GM18507 (cell line): ENCODE data around the gene NPHS1.
"Not testable (repeated sequence)": the region's sequence is repeated elsewhere in the genome, so short reads cannot be mapped to it uniquely, and the experiment has no call there.

ENCODE experiments used
- DNase-seq: peaks from one replicate; pipeline ENCODE4 v3.0.0; 2011; ENCODE audit warnings: low read depth; ENCODE audit not compliant: insufficient read length; ENCODE audit errors: extremely low spot score
- FAIRE-seq: peaks from 2 replicates; lab custom pipeline; 2011; peaks lifted over from hg19 to GRCh38; lab: Jason Lieb, UNC

Gene NPHS1

DNA sequence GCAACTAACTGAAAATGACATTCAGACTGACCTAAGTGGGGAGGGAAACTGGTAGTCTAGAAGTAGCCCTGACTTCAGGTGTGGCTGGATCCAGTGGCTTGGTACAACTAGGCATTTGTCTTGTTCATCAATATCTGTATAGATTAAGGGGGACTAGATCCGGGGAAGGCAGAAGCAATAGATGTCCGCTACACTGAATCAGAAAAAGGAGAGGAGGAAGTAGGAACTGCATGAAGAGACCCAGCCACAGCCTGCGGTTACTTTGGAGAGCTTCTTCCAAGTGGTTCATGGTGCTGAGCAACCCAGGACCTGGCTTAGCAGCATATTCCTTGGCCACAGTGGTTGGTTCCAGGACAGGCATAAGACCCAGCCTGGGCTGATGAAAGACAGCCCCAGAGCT is 29.7 kb downstream of the NPHS1 start:
- FAIRE-seq (no peak), DNase-seq (no peak)

GRCh38 chr19:35818445-35818844 is 33.9 kb downstream of the NPHS1 start:
- FAIRE-seq: no peak

GRCh38 chr19:35816846-35817245 is 35.5 kb downstream of the NPHS1 start:
- FAIRE-seq (no peak), DNase-seq (no peak)

More at GRCh38 chr19:35818445-35818844, 33.9 kb downstream of the NPHS1 start:
- DNase-seq: no peak

DNA sequence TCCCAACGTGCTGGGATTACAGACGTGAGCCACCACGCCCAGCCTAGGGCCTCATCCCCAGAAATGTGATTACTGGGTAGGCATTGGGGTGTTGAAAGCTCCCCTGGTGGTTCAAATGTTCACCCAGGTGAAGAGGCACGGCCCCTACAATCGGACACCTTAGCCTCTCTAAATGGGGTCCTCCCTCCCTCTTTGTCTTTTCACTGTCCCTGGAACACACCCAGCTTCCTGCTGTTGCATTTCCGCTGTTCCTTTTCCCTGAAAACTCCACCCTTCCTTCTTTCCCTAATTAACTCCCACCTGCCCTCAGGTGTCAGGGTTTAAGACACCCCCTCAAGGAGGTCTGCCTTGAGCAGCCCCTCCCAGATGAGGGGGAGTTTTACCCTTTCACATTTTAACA is 36.0 kb downstream of the NPHS1 start:
- DNase-seq (no peak), FAIRE-seq (no peak)

DNA sequence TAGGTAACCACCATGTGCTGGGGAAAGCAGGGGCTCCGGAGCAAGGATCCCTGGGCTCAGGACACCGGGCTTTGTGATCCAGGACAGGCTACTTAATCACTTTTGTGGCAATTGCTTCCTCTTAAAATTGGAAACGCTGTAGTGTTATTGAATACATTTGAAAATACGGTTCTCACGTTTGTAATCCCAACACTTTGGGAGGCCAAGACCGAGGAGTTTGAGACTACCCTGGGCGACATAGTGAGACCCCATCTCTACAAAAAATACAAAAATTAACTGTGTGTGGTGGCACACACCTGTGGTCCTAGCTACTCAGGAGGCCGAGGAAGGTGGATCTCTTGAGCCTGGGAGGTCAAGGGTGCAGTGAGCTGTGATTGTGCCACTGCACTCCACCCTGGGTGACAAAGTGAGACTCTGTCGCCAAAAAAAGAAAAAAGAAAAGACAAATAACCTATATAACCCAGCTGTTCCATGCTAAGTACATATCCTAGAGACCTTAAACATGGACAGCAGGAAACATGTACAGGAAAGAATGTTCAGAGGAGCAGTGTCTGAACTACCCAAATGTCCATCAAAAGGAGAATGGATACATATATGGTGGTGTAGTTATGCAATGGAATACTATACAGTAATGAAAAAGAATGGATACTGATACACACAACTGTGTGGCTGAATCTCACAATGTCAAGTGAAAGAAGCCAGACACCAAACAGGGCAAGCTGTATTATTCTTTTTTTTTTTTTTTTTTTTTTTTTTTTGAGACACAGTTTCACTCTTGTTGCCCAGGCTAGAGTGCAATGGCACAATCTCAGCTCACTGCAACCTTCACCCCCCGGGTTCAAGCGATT is 39.0 kb downstream of the NPHS1 start:
- FAIRE-seq: no peak

GRCh38 chr19:35812220-35813042 is 39.9 kb downstream of the NPHS1 start, which contains the start of gene PRODH2:
TSS of gene PRODH2 (minus strand) at chr19:35812845. CDS start at chr19:35812805, 40 bp downstream.
- FAIRE-seq (no peak), DNase-seq (no peak)

More for the DNA sequence above, 39.0 kb downstream of the NPHS1 start:
- no peak for DNase-seq

DNA sequence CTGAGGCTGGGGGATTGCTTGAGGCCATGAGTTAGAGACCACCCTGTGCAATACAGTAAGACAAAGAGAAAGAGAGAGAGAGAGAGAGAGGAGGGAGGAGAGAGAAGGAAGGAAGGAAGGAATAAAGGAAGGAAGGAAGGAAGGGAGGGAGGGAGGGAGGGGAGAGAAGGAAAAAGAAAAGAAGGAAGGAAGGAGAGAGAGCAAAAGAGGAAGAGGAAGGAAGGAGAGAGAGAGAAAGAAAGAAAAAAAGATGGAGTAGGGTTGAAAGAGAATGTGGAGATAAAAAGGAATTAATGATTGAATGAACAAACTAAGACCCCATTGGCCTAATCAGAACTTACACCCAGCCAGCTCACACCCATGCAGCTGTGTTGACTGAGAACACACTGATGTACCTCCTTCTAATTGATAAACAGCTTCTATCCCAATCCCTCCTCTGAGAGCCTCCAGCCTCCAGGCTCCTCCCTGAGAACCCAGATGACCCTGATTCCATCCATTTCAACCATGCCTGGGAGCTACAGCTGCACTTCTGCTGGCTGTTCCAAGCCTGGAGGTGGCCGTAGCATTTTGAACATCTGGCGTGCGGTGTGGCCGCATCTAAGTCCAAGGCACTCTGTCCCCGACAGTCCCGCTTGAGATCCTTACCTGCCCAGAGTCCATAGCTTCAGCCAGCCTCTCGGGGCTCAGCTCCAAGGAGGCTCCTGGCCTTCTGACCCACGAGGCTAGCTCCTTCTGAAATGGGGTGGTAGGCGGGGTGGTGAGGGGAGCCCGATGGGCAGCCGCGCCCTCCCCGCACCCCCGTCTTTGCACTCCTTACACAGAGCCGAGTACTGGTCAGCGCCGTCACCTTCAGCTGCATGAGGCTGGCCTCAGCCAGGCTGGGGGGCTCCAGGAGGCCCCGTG is 40.7 kb downstream of the NPHS1 start:
- FAIRE-seq: no peak
- no peak for DNase-seq

GRCh38 chr19:35807633-35808032 is 44.7 kb downstream of the NPHS1 start:
- no peak for FAIRE-seq
- DNase-seq: no peak

DNA sequence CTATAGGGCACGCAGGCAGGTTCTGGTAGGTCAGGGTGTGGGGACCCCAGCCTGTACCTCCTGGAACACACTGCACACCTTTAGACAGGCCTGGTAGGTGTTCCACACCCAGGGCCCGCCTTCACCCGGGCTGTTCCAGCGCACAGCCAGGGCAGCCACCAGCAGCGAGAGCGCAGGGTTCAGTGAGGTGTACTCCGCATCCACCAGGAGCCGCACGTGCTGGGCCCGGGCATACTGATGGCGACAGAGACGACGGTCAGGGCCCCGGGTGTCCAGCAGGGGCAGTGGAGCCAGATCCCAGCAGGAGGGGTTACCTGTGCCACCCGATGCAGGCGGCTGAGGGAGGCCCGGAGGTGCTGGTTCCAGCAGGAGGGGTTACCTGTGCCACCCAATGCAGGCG is 45.7 kb downstream of the NPHS1 start:
- FAIRE-seq: no peak

DNA sequence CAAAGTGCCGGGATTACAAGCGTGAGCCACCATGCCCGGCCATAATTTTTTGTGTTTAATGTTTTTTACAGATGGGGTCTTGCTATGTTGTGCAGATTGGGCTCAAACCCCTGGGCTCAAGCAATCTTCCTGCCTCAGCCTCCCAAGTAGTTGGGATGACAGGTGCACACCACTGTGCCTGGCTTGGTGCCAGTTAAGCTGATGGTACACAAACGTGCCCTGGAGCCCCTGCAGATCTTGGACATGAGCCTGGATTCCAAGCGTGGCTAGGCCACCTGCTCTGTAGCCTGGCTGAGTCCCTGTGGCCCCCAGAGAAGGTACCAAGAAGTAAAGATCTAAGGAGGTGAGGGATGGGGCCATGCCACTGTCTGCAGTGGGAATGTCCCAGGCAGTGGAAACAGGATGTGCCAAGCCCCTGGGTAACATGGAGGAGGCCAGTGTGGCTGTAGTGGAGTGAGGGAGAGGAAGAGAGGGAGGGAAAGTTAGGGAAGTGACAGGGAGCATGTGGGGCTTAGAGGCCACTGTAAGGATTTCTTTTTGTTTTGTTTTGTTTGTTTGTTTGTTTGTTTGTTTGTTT is 46.7 kb downstream of the NPHS1 start:
- no peak for DNase-seq
- no peak for FAIRE-seq

More for the DNA sequence above, 45.7 kb downstream of the NPHS1 start:
- DNase-seq: no peak

- FAIRE-seq: no peak
- no peak for DNase-seq
Observed at GRCh38 chr19:35801828-35802227, 50.5 kb downstream of the NPHS1 start.

DNA sequence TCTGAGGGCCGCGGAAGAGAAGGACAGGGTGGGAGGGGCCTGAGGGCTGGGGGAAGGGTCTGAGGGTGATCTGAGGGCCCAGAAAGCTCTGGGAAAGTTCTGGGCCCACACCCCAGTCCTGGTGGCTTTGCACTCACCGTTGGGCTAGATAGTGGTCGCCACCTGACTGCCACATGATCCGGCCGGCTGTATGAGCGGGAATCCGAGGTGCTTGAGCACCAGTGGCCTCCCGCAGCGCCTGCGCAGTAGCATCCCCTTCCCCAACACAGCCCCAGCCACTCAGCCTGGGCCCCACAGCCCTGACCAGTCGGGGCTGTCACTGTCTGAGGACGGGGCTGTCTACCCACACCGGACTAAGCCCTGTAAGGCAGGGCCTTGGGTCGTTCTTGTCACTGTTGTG is 54.6 kb downstream of the NPHS1 start:
- DNase-seq (no peak), FAIRE-seq (no peak)

DNA sequence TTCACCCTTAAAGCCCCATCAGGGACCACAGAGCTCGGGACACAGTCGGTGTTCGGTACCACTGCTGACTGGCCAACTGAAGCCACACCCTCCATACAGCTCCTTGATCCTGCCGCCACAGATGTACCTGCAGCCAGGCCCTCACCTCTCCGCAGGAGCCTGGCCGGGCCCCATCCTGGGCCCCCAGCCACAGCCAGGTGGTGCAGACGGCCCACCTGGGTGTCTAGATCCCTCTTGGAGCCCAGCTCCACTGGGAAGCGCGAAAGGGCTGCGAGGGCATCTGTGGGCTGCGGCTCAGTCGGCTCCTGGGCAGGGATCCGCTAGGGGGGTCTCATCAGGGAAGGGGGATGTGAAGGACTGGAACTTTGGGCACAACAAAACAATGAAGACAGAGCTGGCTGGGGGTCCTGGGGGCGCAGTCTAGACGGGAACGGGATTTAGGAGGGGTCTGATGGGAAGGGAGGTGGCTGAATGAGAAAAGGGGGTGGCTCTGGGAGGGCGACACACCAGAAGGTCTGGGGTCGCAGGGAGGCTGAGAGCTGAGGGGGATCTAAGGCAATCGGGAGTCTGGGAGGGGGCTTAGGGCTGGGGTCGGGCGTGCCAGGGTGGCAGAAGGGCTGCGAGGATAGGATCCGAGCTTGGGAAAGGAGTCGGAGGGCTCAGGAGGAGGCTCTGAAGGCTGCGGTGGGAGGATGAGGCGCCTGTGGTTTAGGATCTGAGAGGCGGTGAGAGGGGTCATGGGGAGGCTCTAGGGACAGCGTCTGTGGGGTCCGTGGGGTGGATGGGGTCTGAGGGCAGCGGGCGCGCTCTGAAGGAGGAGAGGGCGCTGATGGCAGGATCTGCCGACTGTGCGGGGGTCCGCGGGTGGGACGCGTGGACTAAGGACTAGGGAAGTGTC is 55.4 kb downstream of the NPHS1 start:
- FAIRE-seq (no peak), DNase-seq (no peak)

GRCh38 chr19:35795564-35795963 is 56.7 kb downstream of the NPHS1 start:
- not testable (repeated sequence) for DNase-seq, FAIRE-seq

DNA sequence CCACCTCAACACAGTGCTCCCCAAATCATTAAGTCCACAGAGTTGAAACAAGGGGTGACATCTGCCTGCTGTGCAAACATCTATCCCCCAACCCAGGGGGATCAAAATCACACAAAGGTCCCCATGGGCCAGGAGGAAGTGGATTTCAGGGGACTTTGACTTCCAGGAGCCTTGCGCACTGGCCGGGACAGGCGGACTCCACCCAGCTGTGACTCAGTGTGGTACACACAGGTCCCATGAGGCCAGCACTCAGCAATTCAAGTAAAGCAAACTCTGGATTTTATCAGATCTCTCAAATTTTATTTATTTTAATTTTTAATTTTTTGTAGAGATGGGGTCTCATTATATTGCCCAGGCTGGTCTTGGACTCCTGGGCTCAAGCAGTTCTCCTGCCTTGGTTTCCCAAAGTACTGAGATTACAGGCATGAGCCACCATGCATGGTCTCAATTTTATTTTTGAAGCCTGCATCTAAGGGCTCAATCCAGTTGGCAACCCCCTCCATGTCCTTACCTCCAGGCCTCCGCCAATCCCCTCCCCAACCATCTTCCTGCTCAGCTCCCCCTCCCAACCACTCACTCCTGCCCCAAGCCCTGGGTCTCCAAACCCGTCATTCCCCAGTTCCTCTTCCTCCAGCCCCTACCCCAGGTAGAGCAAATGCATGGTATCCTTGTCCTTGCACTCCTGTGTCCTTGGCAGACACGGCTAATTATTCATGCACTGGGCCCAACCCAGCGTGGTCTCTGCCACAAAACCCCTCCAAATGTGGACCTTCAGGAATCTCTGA is 58.7 kb downstream of the NPHS1 start:
- DNase-seq: no peak
- FAIRE-seq: no peak

DNA sequence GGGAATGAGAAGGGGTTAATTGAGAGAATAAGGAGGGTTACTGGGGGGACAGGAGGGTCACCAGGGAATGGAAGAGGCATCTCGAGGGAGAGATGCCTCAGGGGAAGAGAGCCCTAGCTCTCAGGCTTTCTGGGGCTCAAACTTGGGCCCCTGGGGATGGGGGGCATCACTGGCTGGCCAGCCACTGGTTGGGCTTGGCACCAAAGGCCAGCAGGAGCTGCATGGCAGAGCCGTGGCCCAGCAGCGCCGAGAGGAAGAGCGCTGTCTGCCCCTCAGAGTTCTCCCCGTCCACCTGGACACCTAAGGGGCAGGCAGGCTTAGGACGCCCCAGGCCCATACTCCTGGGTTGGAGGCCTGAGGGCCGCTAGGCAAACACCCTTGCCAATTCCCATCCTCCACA is 59.4 kb downstream of the NPHS1 start:
- no peak for DNase-seq
- no peak for FAIRE-seq

- no peak for FAIRE-seq
- DNase-seq: no peak
Observed at GRCh38 chr19:35792312-35792711, 60.0 kb downstream of the NPHS1 start.
